HUES64 (cell line): Measurements from ENCODE around the gene COL17A1.

ENCODE experiments used
- H3K27ac ChIP-seq: 2 replicates; pipeline ENCODE4 v1.7.0; 2013; ENCODE audit warnings: low read depth, low read length, inconsistent platforms
- H3K27me3 ChIP-seq: 2 replicates; pipeline ENCODE4 v1.6.1; 2013; ENCODE audit warnings: mild to moderate bottlenecking, low read length; ENCODE audit not compliant: insufficient read depth
- H3K36me3 ChIP-seq: 2 replicates; pipeline ENCODE4 v1.6.1; 2013; ENCODE audit warnings: mild to moderate bottlenecking, low read length; ENCODE audit not compliant: insufficient read depth
- H3K4me1 ChIP-seq: 2 replicates; pipeline ENCODE4 v1.6.1; 2013; ENCODE audit warnings: mild to moderate bottlenecking, low read length, moderate library complexity; ENCODE audit not compliant: insufficient read depth
- H3K4me3 ChIP-seq: 2 replicates; pipeline ENCODE4 v1.5.1; 2013; ENCODE audit warnings: mild to moderate bottlenecking, low read length, moderate library complexity
- H3K9ac ChIP-seq: 2 replicates; pipeline ENCODE4 v1.6.1; 2013; ENCODE audit warnings: mild to moderate bottlenecking, low read depth, low read length
- H3K9me3 ChIP-seq: 2 replicates; pipeline ENCODE4 v1.6.1; 2013; ENCODE audit warnings: low read depth, low read length; ENCODE audit not compliant: insufficient read depth
- WGBS: fragments of 150-250, 120-280 bp; methylation state at CpG from one replicate; pipeline ENCODE4 v1.1.7; 2013; ENCODE audit warnings: missing lambda C conversion rate; 5-methylcytosine and 5-hydroxymethylcytosine counted together

Gene COL17A1

GRCh38 chr10:104096692-104097091 is 11.0 kb upstream of the COL17A1 start:
- Histone ChIP-seq H3K36me3 (no peaks in the 10 kb centered on the region), H3K9ac (no peak overlapping the region), H3K9me3 (peaks cover 17% of the 10 kb centered on the region), H3K4me3 (no peak overlapping the region), H3K27me3 (no peaks in the 10 kb centered on the region), H3K27ac (no peak overlapping the region), H3K4me1 (no peaks in the 10 kb centered on the region)
- 98% methylated on average over 2 of the region's 2 CpGs for WGBS

DNA sequence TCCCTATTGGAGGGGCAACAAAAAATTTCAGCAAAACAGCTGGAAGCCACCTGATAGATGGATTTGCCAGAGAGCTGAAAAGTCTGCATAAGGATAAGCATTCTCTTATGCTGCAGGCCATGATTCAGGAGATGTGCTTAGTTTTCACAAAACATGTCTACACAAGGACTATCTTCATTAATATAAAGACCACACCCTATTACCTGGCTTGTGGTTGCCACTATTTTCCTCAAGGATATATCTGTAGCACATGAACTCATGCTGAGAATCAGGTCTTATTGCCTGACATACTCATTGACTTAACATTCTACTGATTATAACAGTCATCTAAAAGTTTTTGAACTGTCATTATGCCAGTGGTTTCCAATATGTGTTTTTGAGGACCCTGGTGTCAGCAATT is 7.1 kb upstream of the COL17A1 start:
- peaks cover 17% of the 10 kb centered on the region for H3K9me3 ChIP-seq
- no peak overlapping the region for H3K27ac ChIP-seq
- H3K27me3 ChIP-seq = no peaks in the 10 kb centered on the region
- no peak overlapping the region for H3K9ac ChIP-seq
- H3K4me1 ChIP-seq = peaks cover 16% of the 10 kb centered on the region
- H3K4me3 ChIP-seq = no peak overlapping the region
- no peaks in the 10 kb centered on the region for H3K36me3 ChIP-seq

GRCh38 chr10:104090611-104091010 is 4.9 kb upstream of the COL17A1 start:
- Histone ChIP-seq H3K27ac (no peak overlapping the region), H3K36me3 (no peaks in the 10 kb centered on the region), H3K4me1 (peaks cover 17% of the 10 kb centered on the region), H3K9me3 (peaks cover 2% of the 10 kb centered on the region; the same call in 1 of the 2 replicates), H3K9ac (no peak overlapping the region), H3K27me3 (no peaks in the 10 kb centered on the region), H3K4me3 (no peak overlapping the region)
- WGBS = 67% methylated on average over 2 of the region's 2 CpGs

DNA sequence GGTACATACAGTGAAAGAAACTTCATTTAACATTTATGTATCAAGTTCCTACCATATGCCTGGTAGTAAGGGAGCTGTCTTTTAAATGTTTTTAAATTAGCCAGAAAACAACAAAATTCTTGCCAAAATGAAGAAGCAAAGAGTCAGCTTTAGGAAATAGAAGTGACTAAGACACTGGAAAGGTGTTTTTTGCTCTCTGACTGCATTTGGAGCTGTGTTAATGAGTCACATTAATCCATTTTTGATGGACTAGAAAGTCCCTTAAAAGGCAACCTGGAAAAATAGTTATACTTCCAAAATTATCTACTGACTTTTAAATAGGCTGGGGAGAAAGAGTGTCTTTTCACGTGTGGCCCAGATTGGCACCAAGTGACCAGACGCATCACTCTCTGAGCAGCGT is 3.9 kb upstream of the COL17A1 start:
- Histone ChIP-seq H3K9ac (no peak overlapping the region), H3K4me3 (no peak overlapping the region), H3K9me3 (no peaks in the 10 kb centered on the region), H3K36me3 (no peaks in the 10 kb centered on the region), H3K27ac (no peak overlapping the region), H3K27me3 (no peaks in the 10 kb centered on the region), H3K4me1 (peaks cover 26% of the 10 kb centered on the region)
- 84% methylated on average over 3 of the region's 3 CpGs for WGBS

GRCh38 chr10:104088239-104088638 is 2.6 kb upstream of the COL17A1 start:
- no peak overlapping the region for H3K27ac ChIP-seq
- H3K27me3 ChIP-seq = no peaks in the 10 kb centered on the region
- no peak overlapping the region for H3K9ac ChIP-seq
- 96% methylated on average over 5 of the region's 5 CpGs for WGBS
- H3K36me3 ChIP-seq = no peaks in the 10 kb centered on the region
- H3K4me1 ChIP-seq = peaks cover 27% of the 10 kb centered on the region
- H3K4me3 ChIP-seq = no peak overlapping the region
- H3K9me3 ChIP-seq = no peaks in the 10 kb centered on the region

DNA sequence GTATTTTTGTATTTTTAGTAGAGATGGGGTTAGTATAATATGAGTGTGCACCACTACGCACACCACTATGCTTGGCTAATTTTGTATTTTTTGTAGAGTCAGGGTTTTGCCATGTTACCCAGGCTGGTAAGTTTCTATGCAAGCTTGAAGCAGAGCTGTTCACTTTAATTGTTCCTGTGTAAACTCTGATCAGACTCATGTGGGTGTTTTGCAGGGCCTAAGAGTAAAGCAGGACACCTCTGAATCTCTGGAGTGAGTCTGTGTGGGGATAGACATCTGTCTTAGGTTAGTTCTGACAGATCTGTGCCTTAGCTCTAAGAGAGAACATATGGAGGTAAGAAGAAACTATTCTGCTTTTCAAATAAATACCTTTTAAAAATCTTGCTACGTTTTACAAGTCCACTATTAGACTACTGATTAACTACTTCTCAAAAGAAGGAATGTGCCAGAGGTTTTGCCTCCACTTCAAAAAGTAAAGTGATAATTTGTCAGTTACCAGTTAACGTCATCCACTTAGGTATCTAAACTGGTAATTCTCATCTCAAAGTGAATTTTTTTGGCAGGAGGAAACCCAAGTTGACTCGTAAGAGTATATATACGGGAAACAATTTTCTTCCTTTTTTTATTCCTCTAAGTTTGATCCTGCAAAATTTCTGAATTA is 1.1 kb downstream of the COL17A1 start:
- no peak overlapping the region for H3K9ac ChIP-seq
- 91% methylated on average over 5 of the region's 5 CpGs for WGBS
- peaks cover 27% of the 10 kb centered on the region for H3K4me1 ChIP-seq
- no peaks in the 10 kb centered on the region for H3K9me3 ChIP-seq
- H3K4me3 ChIP-seq = no peak overlapping the region
- H3K27me3 ChIP-seq = no peaks in the 10 kb centered on the region
- no peaks in the 10 kb centered on the region for H3K36me3 ChIP-seq
- no peak overlapping the region for H3K27ac ChIP-seq

GRCh38 chr10:104081998-104082397 is 3.7 kb downstream of the COL17A1 start:
- Histone ChIP-seq H3K27ac (no peak overlapping the region), H3K9me3 (no peaks in the 10 kb centered on the region), H3K9ac (no peak overlapping the region), H3K4me1 (peaks cover 38% of the 10 kb centered on the region), H3K27me3 (no peaks in the 10 kb centered on the region), H3K4me3 (no peak overlapping the region), H3K36me3 (no peaks in the 10 kb centered on the region)
- 90% methylated on average over 5 of the region's 5 CpGs for WGBS

- H3K36me3 ChIP-seq = no peaks in the 10 kb centered on the region
- no peak overlapping the region for H3K27ac ChIP-seq
- no peaks in the 10 kb centered on the region for H3K27me3 ChIP-seq
- H3K9ac ChIP-seq = no peak overlapping the region
- no peaks in the 10 kb centered on the region for H3K9me3 ChIP-seq
- WGBS = no CpG with 5 or more reads among the region's 1 CpG
- peaks cover 48% of the 10 kb centered on the region for H3K4me1 ChIP-seq
- no peak overlapping the region for H3K4me3 ChIP-seq
Measured at GRCh38 chr10:104080762-104081161, 4.9 kb downstream of the COL17A1 start.

GRCh38 chr10:104077663-104078151 is 8.0 kb downstream of the COL17A1 start:
- H3K4me3 ChIP-seq = no peak overlapping the region
- peak overlapping the region; percentile 86 for H3K27ac ChIP-seq
- H3K27me3 ChIP-seq = no peaks in the 10 kb centered on the region
- no peaks in the 10 kb centered on the region for H3K9me3 ChIP-seq
- WGBS = 73% methylated on average over 4 of the region's 5 CpGs
- peak overlapping the region; percentile 28; the same call in 1 of the 2 replicates for H3K9ac ChIP-seq
- no peaks in the 10 kb centered on the region for H3K36me3 ChIP-seq
- peaks cover 34% of the 10 kb centered on the region for H3K4me1 ChIP-seq

DNA sequence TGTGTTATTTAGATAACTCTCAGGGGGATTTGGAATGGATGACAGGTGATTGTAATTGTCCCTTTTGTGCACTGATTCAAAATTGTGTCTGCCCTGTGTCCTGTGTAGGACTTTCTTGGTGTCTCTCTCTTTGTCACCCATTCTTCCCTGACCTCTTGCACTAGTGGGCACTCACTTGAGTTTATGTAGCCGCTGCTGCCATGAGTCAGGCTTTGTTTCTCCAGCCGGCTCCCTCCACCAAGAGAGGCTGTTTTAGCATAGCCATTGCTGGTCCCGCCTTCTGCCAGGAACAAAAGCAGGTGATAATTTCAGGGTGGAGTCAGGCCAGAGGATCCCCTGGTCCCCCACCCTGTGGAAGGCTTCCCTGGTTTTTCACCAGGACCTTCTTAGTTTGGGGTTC is 8.4 kb downstream of the COL17A1 start:
- Histone ChIP-seq H3K4me1 (peaks cover 34% of the 10 kb centered on the region), H3K27ac (peak overlapping the region; percentile 86), H3K4me3 (peak overlapping the region; percentile 3; the same call in 1 of the 2 replicates), H3K9ac (peak overlapping the region; percentile 28; the same call in 1 of the 2 replicates), H3K36me3 (no peaks in the 10 kb centered on the region), H3K9me3 (no peaks in the 10 kb centered on the region), H3K27me3 (no peaks in the 10 kb centered on the region)
- WGBS = 6% methylated on average over 3 of the region's 3 CpGs

- peaks cover 32% of the 10 kb centered on the region for H3K4me1 ChIP-seq
- no peaks in the 10 kb centered on the region for H3K36me3 ChIP-seq
- peak overlapping the region; percentile 88 for H3K27ac ChIP-seq
- 0 out of 2 replicates have a peak overlapping the region, but pooled peaks have one; percentile 3 for H3K4me3 ChIP-seq
- H3K9ac ChIP-seq = peak overlapping the region; percentile 28; the same call in 1 of the 2 replicates
- H3K9me3 ChIP-seq = no peaks in the 10 kb centered on the region
- H3K27me3 ChIP-seq = no peaks in the 10 kb centered on the region
- WGBS = 3% methylated on average over 3 of the region's 3 CpGs
Measured at GRCh38 chr10:104076743-104077160, 8.9 kb downstream of the COL17A1 start.
